ENCODE measurements around the gene CMTM6.

CMTM6 gene

DNA sequence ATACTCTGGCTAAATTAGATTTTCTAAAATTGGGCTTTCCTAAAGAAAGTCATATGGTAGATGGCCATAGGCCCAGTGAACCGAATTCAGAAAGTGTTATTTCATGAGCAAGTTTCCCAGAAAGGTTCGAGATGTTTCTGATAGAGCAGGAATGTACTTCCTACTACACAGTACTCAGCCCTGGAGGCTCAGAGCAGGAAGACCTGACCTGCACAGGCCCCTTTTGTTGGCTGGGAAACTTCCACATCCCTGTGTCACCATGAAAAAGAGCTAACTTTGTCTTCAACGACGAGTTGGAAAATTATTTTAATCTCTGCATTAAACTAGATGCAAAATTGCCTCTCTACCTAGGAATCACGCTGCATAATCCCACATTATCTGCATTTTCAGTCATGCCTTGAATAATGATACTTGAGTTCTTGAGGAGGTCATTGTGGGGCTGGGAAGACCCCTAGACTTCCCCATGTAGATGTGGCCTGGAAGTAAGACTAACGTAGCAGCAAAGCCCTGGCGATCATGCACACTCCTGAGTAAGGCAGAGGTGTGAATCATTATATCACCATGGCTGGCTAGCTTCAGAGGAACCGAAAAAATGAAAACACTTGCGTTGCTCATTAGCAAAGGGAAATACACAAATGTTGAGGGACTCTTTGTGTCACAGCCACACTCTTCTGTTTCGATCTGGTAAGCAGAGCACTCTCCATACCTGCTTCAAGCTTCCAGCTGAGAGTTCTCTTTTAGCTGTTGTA is 63.9 kb downstream of the CMTM6 start (continued):
- TF ChIP-seq BCL11B (tag by site-specific recombination; IDR thresholded peaks at IDR 0.05; ENCODE audit: low read depth), result no peak
- no peak for TF ChIP-seq ZNF571 (tag by site-specific recombination; IDR thresholded peaks at IDR 0.05)
- TF ChIP-seq ZNF792 (tag by site-specific recombination; IDR thresholded peaks at IDR 0.05), result no peak

DNA sequence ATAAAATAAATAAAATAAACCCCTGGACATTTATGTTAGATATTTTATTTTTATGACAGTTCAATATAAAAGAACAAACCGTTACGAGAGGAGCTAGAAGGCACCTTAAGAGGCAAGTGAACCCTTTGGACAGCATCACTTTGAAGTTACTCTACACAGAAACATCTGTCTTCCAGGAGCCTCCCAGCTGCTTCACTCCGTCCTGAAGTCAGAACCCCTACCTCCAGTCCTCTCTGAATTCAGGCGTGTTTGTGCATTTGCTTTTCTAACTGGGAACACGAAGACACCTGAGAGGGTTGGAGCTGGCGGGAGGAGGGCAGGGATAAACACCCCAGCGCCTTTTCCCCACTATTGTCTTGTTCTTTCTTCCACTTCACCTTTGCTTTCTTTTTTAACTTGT is 64.8 kb downstream of the CMTM6 start:
- Histone ChIP-seq H3K4me3 (ENCODE audit: low read depth, low read length) (no peak overlapping the region), H3K9me3 (ENCODE audit: control insufficient read depth, insufficient read depth, low read depth, low read length) (no peaks in the 10 kb centered on the region), H3K4me1 (ENCODE audit: control insufficient read depth, insufficient read depth, low read length) (no peaks in the 10 kb centered on the region), H3K36me3 (ENCODE audit: control insufficient read depth in 2 of 2, insufficient read depth in 1 of 2, low read length in 2 of 2) (peaks cover 0 to 4% of the 10 kb centered on the region in 2 experiments; a peak in 1 of 3 replicates), H3K27ac (ENCODE audit: extremely low read depth, low read depth, low read length) (no peak overlapping the region)
- ChIA-PET POLR2A (no interaction called here), CTCF (interaction anchor here (0.5 to 1.6 kb wide), 4 partner anchors 23 to 248 kb away, joined by 3 to 6 read pairs (median 3); no protein-coding TSS in a partner anchor)
- no peak for TF ChIP-seq HOXD13 (CRISPR knock-in tag; IDR thresholded peaks at IDR 0.05; ENCODE audit: borderline replicate concordance)
- no peak for TF ChIP-seq ZNF530 (tag by site-specific recombination; IDR thresholded peaks at IDR 0.05; ENCODE audit: low read depth)
- TF ChIP-seq ZBTB20 (tag by site-specific recombination; IDR thresholded peaks at IDR 0.05), result no peak
- no peak for TF ChIP-seq ZFP41 (tag by site-specific recombination; IDR thresholded peaks at IDR 0.05; ENCODE audit: borderline replicate concordance)
- no peak for TF ChIP-seq ZNF366 (tag by site-specific recombination; conservative IDR thresholded peaks at IDR 0.05)
- TF ChIP-seq ZNF544 (tag by site-specific recombination; IDR thresholded peaks at IDR 0.05), result no peak
- TF ChIP-seq, protein P1, sequence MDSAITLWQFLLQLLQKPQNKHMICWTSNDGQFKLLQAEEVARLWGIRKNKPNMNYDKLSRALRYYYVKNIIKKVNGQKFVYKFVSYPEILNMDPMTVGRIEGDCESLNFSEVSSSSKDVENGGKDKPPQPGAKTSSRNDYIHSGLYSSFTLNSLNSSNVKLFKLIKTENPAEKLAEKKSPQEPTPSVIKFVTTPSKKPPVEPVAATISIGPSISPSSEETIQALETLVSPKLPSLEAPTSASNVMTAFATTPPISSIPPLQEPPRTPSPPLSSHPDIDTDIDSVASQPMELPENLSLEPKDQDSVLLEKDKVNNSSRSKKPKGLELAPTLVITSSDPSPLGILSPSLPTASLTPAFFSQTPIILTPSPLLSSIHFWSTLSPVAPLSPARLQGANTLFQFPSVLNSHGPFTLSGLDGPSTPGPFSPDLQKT (IDR thresholded peaks at IDR 0.05; ENCODE audit: borderline replicate concordance, low read depth, low read length), result no peak
- no peak for TF ChIP-seq SETDB1 (IDR thresholded peaks at IDR 0.05; ENCODE audit: insufficient read length, low read length)
- no peak for TF ChIP-seq GLIS2 (tag by site-specific recombination; IDR thresholded peaks at IDR 0.05)
- no peak for TF ChIP-seq ZNF558 (tag by site-specific recombination; IDR thresholded peaks at IDR 0.05)
- TF ChIP-seq, protein P2, sequence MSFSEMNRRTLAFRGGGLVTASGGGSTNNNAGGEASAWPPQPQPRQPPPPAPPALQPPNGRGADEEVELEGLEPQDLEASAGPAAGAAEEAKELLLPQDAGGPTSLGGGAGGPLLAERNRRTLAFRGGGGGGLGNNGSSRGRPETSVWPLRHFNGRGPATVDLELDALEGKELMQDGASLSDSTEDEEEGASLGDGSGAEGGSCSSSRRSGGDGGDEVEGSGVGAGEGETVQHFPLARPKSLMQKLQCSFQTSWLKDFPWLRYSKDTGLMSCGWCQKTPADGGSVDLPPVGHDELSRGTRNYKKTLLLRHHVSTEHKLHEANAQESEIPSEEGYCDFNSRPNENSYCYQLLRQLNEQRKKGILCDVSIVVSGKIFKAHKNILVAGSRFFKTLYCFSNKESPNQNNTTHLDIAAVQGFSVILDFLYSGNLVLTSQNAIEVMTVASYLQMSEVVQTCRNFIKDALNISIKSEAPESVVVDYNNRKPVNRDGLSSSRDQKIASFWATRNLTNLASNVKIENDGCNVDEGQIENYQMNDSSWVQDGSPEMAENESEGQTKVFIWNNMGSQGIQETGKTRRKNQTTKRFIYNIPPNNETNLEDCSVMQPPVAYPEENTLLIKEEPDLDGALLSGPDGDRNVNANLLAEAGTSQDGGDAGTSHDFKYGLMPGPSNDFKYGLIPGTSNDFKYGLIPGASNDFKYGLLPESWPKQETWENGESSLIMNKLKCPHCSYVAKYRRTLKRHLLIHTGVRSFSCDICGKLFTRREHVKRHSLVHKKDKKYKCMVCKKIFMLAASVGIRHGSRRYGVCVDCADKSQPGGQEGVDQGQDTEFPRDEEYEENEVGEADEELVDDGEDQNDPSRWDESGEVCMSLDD (tag by site-specific recombination; IDR thresholded peaks at IDR 0.05), result no peak
- no peak for TF ChIP-seq ZNF311 (tag by site-specific recombination; IDR thresholded peaks at IDR 0.05; ENCODE audit: borderline replicate concordance)
- no peak for TF ChIP-seq ZNF555 (tag by site-specific recombination; conservative IDR thresholded peaks at IDR 0.05)
- TF ChIP-seq ZNF404 (tag by site-specific recombination; IDR thresholded peaks at IDR 0.05), result no peak
- TF ChIP-seq, protein P3, sequence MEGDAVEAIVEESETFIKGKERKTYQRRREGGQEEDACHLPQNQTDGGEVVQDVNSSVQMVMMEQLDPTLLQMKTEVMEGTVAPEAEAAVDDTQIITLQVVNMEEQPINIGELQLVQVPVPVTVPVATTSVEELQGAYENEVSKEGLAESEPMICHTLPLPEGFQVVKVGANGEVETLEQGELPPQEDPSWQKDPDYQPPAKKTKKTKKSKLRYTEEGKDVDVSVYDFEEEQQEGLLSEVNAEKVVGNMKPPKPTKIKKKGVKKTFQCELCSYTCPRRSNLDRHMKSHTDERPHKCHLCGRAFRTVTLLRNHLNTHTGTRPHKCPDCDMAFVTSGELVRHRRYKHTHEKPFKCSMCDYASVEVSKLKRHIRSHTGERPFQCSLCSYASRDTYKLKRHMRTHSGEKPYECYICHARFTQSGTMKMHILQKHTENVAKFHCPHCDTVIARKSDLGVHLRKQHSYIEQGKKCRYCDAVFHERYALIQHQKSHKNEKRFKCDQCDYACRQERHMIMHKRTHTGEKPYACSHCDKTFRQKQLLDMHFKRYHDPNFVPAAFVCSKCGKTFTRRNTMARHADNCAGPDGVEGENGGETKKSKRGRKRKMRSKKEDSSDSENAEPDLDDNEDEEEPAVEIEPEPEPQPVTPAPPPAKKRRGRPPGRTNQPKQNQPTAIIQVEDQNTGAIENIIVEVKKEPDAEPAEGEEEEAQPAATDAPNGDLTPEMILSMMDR (tag by site-specific recombination; IDR thresholded peaks at IDR 0.05), result no peak
- TF ChIP-seq ZNF549 (tag by site-specific recombination; IDR thresholded peaks at IDR 0.05), result no peak
- no peak for TF ChIP-seq ZNF610 (tag by site-specific recombination; IDR thresholded peaks at IDR 0.05; ENCODE audit: borderline replicate concordance)
- TF ChIP-seq ZNF473 (tag by site-specific recombination; IDR thresholded peaks at IDR 0.05), result no peak
- TF ChIP-seq, protein P4, sequence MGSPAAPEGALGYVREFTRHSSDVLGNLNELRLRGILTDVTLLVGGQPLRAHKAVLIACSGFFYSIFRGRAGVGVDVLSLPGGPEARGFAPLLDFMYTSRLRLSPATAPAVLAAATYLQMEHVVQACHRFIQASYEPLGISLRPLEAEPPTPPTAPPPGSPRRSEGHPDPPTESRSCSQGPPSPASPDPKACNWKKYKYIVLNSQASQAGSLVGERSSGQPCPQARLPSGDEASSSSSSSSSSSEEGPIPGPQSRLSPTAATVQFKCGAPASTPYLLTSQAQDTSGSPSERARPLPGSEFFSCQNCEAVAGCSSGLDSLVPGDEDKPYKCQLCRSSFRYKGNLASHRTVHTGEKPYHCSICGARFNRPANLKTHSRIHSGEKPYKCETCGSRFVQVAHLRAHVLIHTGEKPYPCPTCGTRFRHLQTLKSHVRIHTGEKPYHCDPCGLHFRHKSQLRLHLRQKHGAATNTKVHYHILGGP (tag by site-specific recombination; IDR thresholded peaks at IDR 0.05), result no peak
- TF ChIP-seq ZFP37 (tag by site-specific recombination; IDR thresholded peaks at IDR 0.05), result no peak

Data from HEK293 (cell line).